Endothelial cell (in vitro differentiated cells): Measurements from ENCODE around the gene CMIP. TPM values are rescaled to one million over a fixed set of nuclear protein-coding genes. Genes with fewer than 3 reads are reported as not detected.

ENCODE experiments used
- DNase-seq: peaks from one replicate; pipeline ENCODE4 v3.0.0; 2021; ENCODE audit warnings: low spot score
- H3K27ac Mint-ChIP-seq: one replicate; pipeline ENCODE4 v1.8.0; 2021; ENCODE audit warnings: mixed read lengths, inconsistent platforms; ENCODE audit not compliant: unreplicated experiment
- H3K27me3 Mint-ChIP-seq: one replicate; pipeline ENCODE4 v1.8.0; 2021; ENCODE audit warnings: mild to moderate bottlenecking, moderate library complexity, mixed read lengths, inconsistent platforms; ENCODE audit not compliant: unreplicated experiment
- H3K36me3 Mint-ChIP-seq: one replicate; pipeline ENCODE4 v1.8.0; 2021; ENCODE audit warnings: mild to moderate bottlenecking, low read depth, mixed read lengths, inconsistent platforms; ENCODE audit not compliant: unreplicated experiment
- H3K4me1 Mint-ChIP-seq: one replicate; pipeline ENCODE4 v1.8.0; 2021; ENCODE audit warnings: mild to moderate bottlenecking, mixed read lengths, inconsistent platforms; ENCODE audit not compliant: unreplicated experiment
- H3K4me3 Mint-ChIP-seq: one replicate; pipeline ENCODE4 v1.8.0; 2021; ENCODE audit warnings: mild to moderate bottlenecking, mixed read lengths, inconsistent platforms; ENCODE audit not compliant: unreplicated experiment
- H3K9me3 Mint-ChIP-seq: one replicate; pipeline ENCODE4 v1.8.0; 2021; ENCODE audit warnings: mixed read lengths, inconsistent platforms; ENCODE audit not compliant: unreplicated experiment
- CTCF ChIP-seq: fragments of 200-600 bp; sonication (generic); IDR thresholded peaks from one replicate; pipeline ENCODE4 v1.5.0; 2021; ENCODE audit warnings: antibody characterized with exemption; ENCODE audit not compliant: unreplicated experiment
- total RNA-seq: library from RNA; stranded (reverse); fragmentation: NEBNext Ultra II Directional; extraction: Animal tissue kit (Norgen Biotek cat#: 25700); gene quantifications from one replicate; pipeline ENCODE4 v1.2.1, GENCODE V29; 2021; ENCODE audit not compliant: unreplicated experiment

Gene CMIP
- total RNA-seq, 1 donor from 2014 or later = 98.9 TPM

- H3K4me3 Mint-ChIP-seq = no peak overlapping the region
- TF ChIP-seq CTCF = no peak
- peaks cover 35% of the 10 kb centered on the region for H3K36me3 Mint-ChIP-seq
- H3K4me1 Mint-ChIP-seq = peaks cover 5% of the 10 kb centered on the region
- H3K27ac Mint-ChIP-seq = no peak overlapping the region
- H3K27me3 Mint-ChIP-seq = peaks cover 4% of the 10 kb centered on the region
- DNase-seq = no peak
- no peaks in the 10 kb centered on the region for H3K9me3 Mint-ChIP-seq
Observed at GRCh38 chr16:81655469-81656162, 211.0 kb downstream of the CMIP start.

GRCh38 chr16:81657224-81657623 is 212.6 kb downstream of the CMIP start:
- TF ChIP-seq CTCF = no peak
- Mint-ChIP-seq H3K9me3 (no peaks in the 10 kb centered on the region), H3K27me3 (peaks cover 4% of the 10 kb centered on the region), H3K27ac (no peak overlapping the region), H3K4me1 (peaks cover 4% of the 10 kb centered on the region), H3K36me3 (peaks cover 30% of the 10 kb centered on the region), H3K4me3 (no peak overlapping the region)
- DNase-seq = no peak

- Mint-ChIP-seq H3K9me3 (no peaks in the 10 kb centered on the region), H3K36me3 (peaks cover 30% of the 10 kb centered on the region)
Observed at GRCh38 chr16:81657781-81658180, 213.2 kb downstream of the CMIP start.

GRCh38 chr16:81658373-81658772 is 213.8 kb downstream of the CMIP start:
- no peak overlapping the region for H3K27ac Mint-ChIP-seq
- DNase-seq = no peak
- H3K9me3 Mint-ChIP-seq = no peaks in the 10 kb centered on the region
- peaks cover 35% of the 10 kb centered on the region for H3K36me3 Mint-ChIP-seq
- peaks cover 7% of the 10 kb centered on the region for H3K4me1 Mint-ChIP-seq
- peaks cover 7% of the 10 kb centered on the region for H3K27me3 Mint-ChIP-seq
- TF ChIP-seq CTCF = no peak
- peak overlapping the region; percentile 12 for H3K4me3 Mint-ChIP-seq

More at GRCh38 chr16:81657781-81658180, 213.2 kb downstream of the CMIP start:
- no peak for TF ChIP-seq CTCF
- Mint-ChIP-seq H3K4me3 (no peak overlapping the region), H3K27ac (no peak overlapping the region), H3K4me1 (peaks cover 4% of the 10 kb centered on the region), H3K27me3 (peaks cover 4% of the 10 kb centered on the region)
- DNase-seq = no peak

- Mint-ChIP-seq H3K27ac (peak overlapping the region; percentile 11), H3K4me3 (no peak overlapping the region), H3K36me3 (peaks cover 31% of the 10 kb centered on the region), H3K27me3 (peaks cover 7% of the 10 kb centered on the region), H3K4me1 (peaks cover 7% of the 10 kb centered on the region), H3K9me3 (no peaks in the 10 kb centered on the region)
- no peak for TF ChIP-seq CTCF
- no peak for DNase-seq
Observed at GRCh38 chr16:81659249-81659648, 214.6 kb downstream of the CMIP start.
